Measurements from ENCODE around the gene PSTPIP1. TPM values are rescaled to one million over a fixed set of nuclear protein-coding genes. Genes with fewer than 3 reads are reported as not detected.

Gene PSTPIP1
- total and polyA plus RNA-seq, 2 of the 8 experiments (the other 6 are each of a cell fraction or from before 2014, with no cell fraction given), result 1.6 to 1.8 TPM

- no peak for DNase-seq (ENCODE audit: low read depth in 1 of 2, low spot score in 2 of 2)
- no peak overlapping the region for H3K4me2 ChIP-seq (ENCODE audit: insufficient read depth in 1 of 2, low read depth in 2 of 2, low read length in 2 of 2)
- no peak overlapping the region for H2BK12ac ChIP-seq (ENCODE audit: low read depth, low read length)
- H3K56ac ChIP-seq (replicated peaks; ENCODE audit: insufficient read length, low read depth, low read length), result no peak overlapping the region
- no peak overlapping the region for H4K5ac ChIP-seq (ENCODE audit: insufficient read length, low read depth, low read length)
- H3K36me3 ChIP-seq (ENCODE audit: control insufficient read depth in 2 of 4, insufficient read depth in 4 of 4, low read length in 3 of 4), result no peaks in the 10 kb centered on the region
- no peak overlapping the region for H3K4ac ChIP-seq (replicated peaks; ENCODE audit: insufficient read length, low read depth, low read length)
- POLR2A ChIA-PET (ENCODE audit: partially characterized antibody), result no interaction called here
- H3K18ac ChIP-seq (ENCODE audit: extremely low read depth, low read length), result no peak overlapping the region
- no peaks in the 10 kb centered on the region for H4K20me1 ChIP-seq (replicated peaks in 1 of 2; ENCODE audit: control insufficient read depth in 1 of 2, insufficient read depth in 2 of 2, low read length in 2 of 2)
- H3K79me1 ChIP-seq (ENCODE audit: low read depth, low read length), result no peaks in the 10 kb centered on the region
- H2BK15ac ChIP-seq (ENCODE audit: low read length), result no peak overlapping the region
- H3K4me3 ChIP-seq (ENCODE audit: extremely low read depth in 1 of 4, insufficient read depth in 2 of 4, low read depth in 3 of 4, low read length in 4 of 4), result no peak overlapping the region
- no peak overlapping the region for H2BK5ac ChIP-seq (ENCODE audit: low read depth, low read length)
- no peak overlapping the region for H2BK120ac ChIP-seq (replicated peaks; ENCODE audit: low read depth, low read length)
- no peak overlapping the region for H3K27ac ChIP-seq (ENCODE audit: low read depth, low read length)
- no peaks in the 10 kb centered on the region for H3K4me1 ChIP-seq (replicated peaks in 1 of 4; ENCODE audit: control insufficient read depth in 3 of 4, insufficient read depth in 4 of 4, low read length in 3 of 4)
- H2AK5ac ChIP-seq (ENCODE audit: low read depth, low read length), result no peak overlapping the region
- FAIRE-seq, result no peak
- WGBS, 2 experiments (ENCODE audit: extremely low coverage in 1 of 2, insufficient coverage in 1 of 2, insufficient read length in 1 of 2, insufficient replicate concordance in 2 of 2, low coverage in 1 of 2, low lambda C conversion rate in 2 of 2, missing lambda C conversion rate in 1 of 2), result 83% methylated on average over 4 of the region's 4 CpGs; no CpG with 5 or more reads in 1 of the 2 experiments
- TF ChIP-seq ATF2 (IDR thresholded peaks at IDR 0.05; ENCODE audit: low read length), result no peak
- no peak for TF ChIP-seq BCL11A (IDR thresholded peaks at IDR 0.05; ENCODE audit: low read depth in 2 of 2, low read length in 2 of 2)
- no peak for TF ChIP-seq KDM4A (IDR thresholded peaks at IDR 0.05; ENCODE audit: low read depth, low read length, severe bottlenecking)
- no peak overlapping the region for H3K14ac ChIP-seq (ENCODE audit: insufficient read length)
- H3K9me3 ChIP-seq (ENCODE audit: insufficient read depth in 2 of 2, low read depth in 1 of 2, low read length in 1 of 2), result no peaks in the 10 kb centered on the region
- H3K23me2 ChIP-seq (ENCODE audit: low read depth, low read length), result no peaks in the 10 kb centered on the region
- no peak overlapping the region for H2AFZ ChIP-seq (ENCODE audit: low read length)
- H3K9ac ChIP-seq (replicated peaks in 1 of 4; ENCODE audit: extremely low read depth in 1 of 4, low read depth in 3 of 4, low read length in 3 of 4), result no peak overlapping the region
- H3K23ac ChIP-seq (ENCODE audit: insufficient read length), result no peak overlapping the region
- no peak overlapping the region for H4K8ac ChIP-seq (ENCODE audit: extremely low read depth, insufficient read depth, low read length)
- no peak overlapping the region for H2BK20ac ChIP-seq (ENCODE audit: low read length)
- H3K79me2 ChIP-seq (ENCODE audit: control insufficient read depth in 1 of 2, insufficient read depth in 2 of 2, low read length in 2 of 2), result no peaks in the 10 kb centered on the region
- CTCF ChIA-PET (ENCODE audit: partially characterized antibody), result interaction anchor here (1.7 kb wide), 1 partner anchor 31 kb away, joined by 4 read pairs; no protein-coding TSS in a partner anchor
- H3K27me3 ChIP-seq (replicated peaks in 1 of 4; ENCODE audit: control insufficient read depth in 3 of 4, extremely low read depth in 1 of 4, insufficient read depth in 3 of 4, low read length in 3 of 4), result peaks cover 0 to 3% (median 0%) of the 10 kb centered on the region in 4 experiments; a peak in 2 of 7 replicates
- H4K91ac ChIP-seq (replicated peaks; ENCODE audit: insufficient read length, low read length), result no peak overlapping the region
Observed at GRCh38 chr15:77004189-77004588, 9.3 kb downstream of the PSTPIP1 start.
